IMR-90 (cell line): ENCODE results near the gene RAP1GAP2. TPM values are rescaled to one million over a fixed set of nuclear protein-coding genes. Genes with fewer than 3 reads are reported as not detected.

Source experiments
- ATAC-seq: fragments of 200-7000 bp; cut with Tn5 transposase; 2 replicates; pipeline ENCODE4 v1.9.1; 2020; ENCODE audit warnings: low read depth, mild to moderate bottlenecking, moderate library complexity
- BruUV-seq: library from RNA; stranded (reverse); fragments of 400-500 nt; replicated peaks from 2 replicates; lab custom pipeline; 2021; lab: Mats Ljungman, UMichigan
- CTCF ChIA-PET: fragments of 300-600 bp; formaldehyde crosslinking; extraction: SDS; loops from one replicate; lab custom pipeline; 2021; ENCODE audit warnings: antibody characterized with exemption; lab: Yijun Ruan, JAX
- POLR2A ChIA-PET: fragments of 300-600 bp; sonication (Branson Sonifier 250); formaldehyde crosslinking; loops from one replicate; lab custom pipeline; 2022; ENCODE audit warnings: antibody characterized with exemption; ENCODE audit not compliant: unreplicated experiment; lab: Charles Lee
- DNase-seq: peaks from one replicate; pipeline ENCODE4 v3.0.0; 2013
- H2AFZ ChIP-seq: replicated peaks from 2 replicates; pipeline ENCODE3; 2013; ENCODE audit warnings: low read length, mild to moderate bottlenecking; ENCODE audit not compliant: poor library complexity
- H2AK5ac ChIP-seq: 2 replicates; pipeline ENCODE4 v1.6.1; 2013; ENCODE audit warnings: low read depth, low read length, inconsistent platforms
- H2AK9ac ChIP-seq: replicated peaks from 2 replicates; pipeline ENCODE3; 2013; ENCODE audit warnings: mild to moderate bottlenecking, low read depth, low read length, moderate library complexity; ENCODE audit not compliant: poor library complexity
- H2BK120ac ChIP-seq: 2 replicates; pipeline ENCODE4 v1.6.1; 2013; ENCODE audit warnings: low read depth, low read length, inconsistent platforms
- H2BK15ac ChIP-seq: 3 replicates; pipeline ENCODE4 v1.6.1; 2013; ENCODE audit warnings: low read depth, low read length, inconsistent platforms
- H2BK20ac ChIP-seq: 2 replicates; pipeline ENCODE4 v1.6.1; 2013; ENCODE audit warnings: low read depth, mild to moderate bottlenecking, inconsistent platforms, low read length, moderate library complexity
- H2BK5ac ChIP-seq: 2 replicates; pipeline ENCODE4 v1.6.1; 2013; ENCODE audit warnings: mild to moderate bottlenecking, low read depth, low read length, inconsistent platforms; ENCODE audit not compliant: poor library complexity, severe bottlenecking
- H3K14ac ChIP-seq: replicated peaks from 2 replicates; pipeline ENCODE4 v1.6.1; 2013; ENCODE audit warnings: low read depth, low read length, inconsistent platforms
- H3K18ac ChIP-seq: 2 replicates; pipeline ENCODE4 v1.6.1; 2013; ENCODE audit warnings: low read depth, low read length, control low read depth
- H3K23ac ChIP-seq: 2 replicates; pipeline ENCODE4 v1.6.1; 2013; ENCODE audit warnings: low read depth, low read length, inconsistent platforms
- H3K27ac ChIP-seq: 2 replicates; pipeline ENCODE4 v1.5.1; 2013; ENCODE audit warnings: mild to moderate bottlenecking, control low read depth, low read length; ENCODE audit not compliant: insufficient read depth
- H3K27me3 ChIP-seq: 2 replicates; pipeline ENCODE4 v1.6.1; 2013; ENCODE audit warnings: low read length; ENCODE audit not compliant: control insufficient read depth, insufficient read depth
- H3K36me3 ChIP-seq: 2 replicates; pipeline ENCODE4 v1.6.1; 2013; ENCODE audit warnings: low read length, mixed read lengths; ENCODE audit not compliant: control insufficient read depth, insufficient read depth
- H3K4ac ChIP-seq: 2 replicates; pipeline ENCODE4 v1.6.1; 2013; ENCODE audit warnings: low read depth, low read length, inconsistent platforms
- H3K4me1 ChIP-seq: 2 replicates; pipeline ENCODE4 v1.6.1; 2013; ENCODE audit warnings: low read length, mixed read lengths; ENCODE audit not compliant: control insufficient read depth, insufficient read depth
- H3K4me2 ChIP-seq: 2 replicates; pipeline ENCODE4 v1.6.1; 2013; ENCODE audit warnings: low read depth, mild to moderate bottlenecking, control low read depth, low read length, moderate library complexity
- H3K4me3 ChIP-seq: 2 replicates; pipeline ENCODE4 v1.5.1; 2013; ENCODE audit warnings: low read depth, mild to moderate bottlenecking, control low read depth, low read length, moderate library complexity; ENCODE audit not compliant: insufficient read depth
- H3K56ac ChIP-seq: 2 replicates; pipeline ENCODE4 v1.6.1; 2013; ENCODE audit warnings: low read length, inconsistent platforms; ENCODE audit not compliant: insufficient read depth; ENCODE audit errors: extremely low read depth
- H3K79me1 ChIP-seq, 2 experiments: 2 replicates each; pipeline ENCODE4 v1.6.1; 2013; ENCODE audit warnings: low read length in 2 of 2, inconsistent platforms in 1 of 2, low read depth in 1 of 2
- H3K9ac ChIP-seq: 2 replicates; pipeline ENCODE4 v1.6.1; 2013; ENCODE audit warnings: low read depth, low read length, control low read depth
- H3K9me1 ChIP-seq: 2 replicates; pipeline ENCODE4 v1.6.1; 2013; ENCODE audit warnings: low read length, inconsistent platforms; ENCODE audit not compliant: insufficient read depth
- H3K9me3 ChIP-seq: 2 replicates; pipeline ENCODE4 v1.6.1; 2013; ENCODE audit warnings: low read length; ENCODE audit not compliant: control insufficient read depth, insufficient read depth
- H4K20me1 ChIP-seq: 2 replicates; pipeline ENCODE4 v1.6.1; 2013; ENCODE audit warnings: low read length, inconsistent platforms; ENCODE audit not compliant: insufficient read depth
- H4K5ac ChIP-seq: 2 replicates; pipeline ENCODE4 v1.6.1; 2013; ENCODE audit warnings: mild to moderate bottlenecking, low read depth, low read length, control low read depth
- H4K8ac ChIP-seq, 2 experiments: 2 replicates each; pipeline ENCODE4 v1.6.1; 2013; ENCODE audit warnings: low read depth in 2 of 2, low read length in 2 of 2, control low read depth in 1 of 2, inconsistent platforms in 1 of 2
- H4K91ac ChIP-seq: 2 replicates; pipeline ENCODE4 v1.6.1; 2013; ENCODE audit warnings: low read depth, low read length, inconsistent platforms; ENCODE audit not compliant: insufficient read depth
- BHLHE40 ChIP-seq: fragments of 150-350 bp; IDR thresholded peaks from 2 replicates; pipeline ENCODE4 v1.6.1; 2016; ENCODE audit warnings: mild to moderate bottlenecking, low read depth, low read length
- CEBPB ChIP-seq: IDR thresholded peaks from 2 replicates; pipeline ENCODE4 v1.6.1; 2012; ENCODE audit warnings: low read depth, low read length, improper control_type of control experiment
- MXI1 ChIP-seq: IDR thresholded peaks from 2 replicates; pipeline ENCODE4 v1.6.1; 2012; ENCODE audit warnings: low read depth, mild to moderate bottlenecking, low read length, moderate library complexity, borderline replicate concordance
- USF2 ChIP-seq: fragments of 150-350 bp; IDR thresholded peaks from 2 replicates; pipeline ENCODE4 v1.6.1; 2017; ENCODE audit warnings: mild to moderate bottlenecking, antibody characterized with exemption, low read length, low read depth
- WGBS, 2 experiments: methylation state at CpG; one replicate each; pipeline versions ENCODE4 v1.1.5 to v1.1.7; 2013; ENCODE audit warnings: missing lambda C conversion rate in 2 of 2; ENCODE audit not compliant: insufficient read length in 1 of 2; ENCODE audit errors: extremely low coverage in 2 of 2; 5-methylcytosine and 5-hydroxymethylcytosine counted together
- dilution Hi-C: fragments of 300-500 bp; cut with HindIII; formaldehyde crosslinking; loops from one replicate; pipeline ENCODE4 v1.14.3; 2018; ENCODE audit warnings: low sequenced_read_pairs; ENCODE audit not compliant: unreplicated experiment
- in situ Hi-C: fragments of 300-500 bp; cut with MboI; formaldehyde crosslinking; loops from 3 replicates; pipeline ENCODE4 v1.14.3; 2019; ENCODE audit warnings: low sequenced_read_pairs, inconsistent platforms, mixed read lengths
- intact Hi-C: fragments of 100-400 bp; cut with micrococcal nuclease; formaldehyde crosslinking; loops from 2 replicates; pipeline ENCODE4 v1.10.0; 2022
- polyA plus RNA-seq, 3 experiments: library from polyadenylated mRNA; depleted of rRNA; stranded (reverse); fragments of >200 nt; gene quantifications; 2 replicates each; pipeline ENCODE4 v1.2.3, GENCODE V29; 2012; ENCODE audit warnings: low replicate concordance in 1 of 3
- total RNA-seq: library from RNA; depleted of rRNA; stranded (reverse); fragments of >200 nt; gene quantifications from 2 replicates; pipeline ENCODE4 v1.2.3, GENCODE V29; 2012

Gene RAP1GAP2
- total and polyA plus RNA-seq, 2 of the 4 experiments (the other 2 are of a cell fraction) = 5.7 to 7.5 TPM

GRCh38 chr17:2962236-2962635 lies 166.0 kb downstream of the RAP1GAP2 start:
- H4K5ac ChIP-seq = no peak overlapping the region
- intact Hi-C loops = no loop called here
- no peaks in the 10 kb centered on the region for H3K27me3 ChIP-seq
- no peak for TF ChIP-seq CEBPB
- TF ChIP-seq USF2 = no peak
- TF ChIP-seq BHLHE40 = no peak
- no peak for TF ChIP-seq MXI1
- H2AK9ac ChIP-seq = no peak overlapping the region
- H2BK20ac ChIP-seq = no peak overlapping the region
- no peaks in the 10 kb centered on the region for H3K36me3 ChIP-seq
- no peak overlapping the region for H2BK5ac ChIP-seq
- H3K4ac ChIP-seq = no peak overlapping the region
- no peak overlapping the region for H2BK120ac ChIP-seq
- H4K20me1 ChIP-seq = 0 out of 2 replicates have a peak, but pooled peaks cover 3% of the 10 kb centered on the region
- DNase-seq (no peak), ATAC-seq (no peak)
- dilution Hi-C loops = no loop called here
- ChIA-PET POLR2A (no interaction called here), CTCF (no interaction called here)
- peaks cover 0 to 12% of the 10 kb centered on the region in 2 experiments; a peak in 2 of 4 replicates for H3K79me1 ChIP-seq
- no TSS peak for BruUV-seq
- H3K4me2 ChIP-seq = no peak overlapping the region
- 52% methylated on average over 2 of the region's 7 CpGs; no CpG with 5 or more reads in 1 of the 2 experiments for WGBS, 2 experiments
- H4K91ac ChIP-seq = no peak overlapping the region
- peaks cover 19% of the 10 kb centered on the region for H3K9me1 ChIP-seq
- no peaks in the 10 kb centered on the region for H3K9me3 ChIP-seq
- no peak overlapping the region for H3K9ac ChIP-seq
- no peak overlapping the region for H4K8ac ChIP-seq
- no peak overlapping the region for H3K23ac ChIP-seq
- no peak overlapping the region for H2BK15ac ChIP-seq
- H3K56ac ChIP-seq = no peak overlapping the region
- H3K4me3 ChIP-seq = no peak overlapping the region
- no peak overlapping the region for H3K14ac ChIP-seq
- in situ Hi-C loops = no loop called here
- no peak overlapping the region for H2AFZ ChIP-seq
- no peak overlapping the region for H3K27ac ChIP-seq
- H3K4me1 ChIP-seq = peaks cover 18% of the 10 kb centered on the region
- no peak overlapping the region for H3K18ac ChIP-seq
- H2AK5ac ChIP-seq = no peak overlapping the region
